ENCODE measurements around the gene GABRG3.

GRCh38 chr15:27323801-27324200 is 352.8 kb downstream of the GABRG3 start:
- TF ChIP-seq YY1 (IDR thresholded peaks at IDR 0.05; ENCODE audit: insufficient read depth, insufficient read length) (no peak), ZNF274 (IDR thresholded peaks at IDR 0.05; ENCODE audit: low read depth, low read length) (no peak)
